Lower lobe of right lung (tissue), 2 donors: ENCODE results near the gene KRT14. TPM values are rescaled to one million over a fixed set of nuclear protein-coding genes. Genes with fewer than 3 reads are reported as not detected.
"Not testable (repeated sequence)": the region's sequence is repeated elsewhere in the genome, so short reads cannot be mapped to it uniquely, and the experiment has no call there.

Experiments used
- ATAC-seq, 2 donors: fragments of 200-7000 bp; cut with Tn5 transposase; one replicate each; pipeline ENCODE4 v1.9.1; 2020 to 2022; ENCODE audit warnings: mild to moderate bottlenecking in 2 of 2, moderate library complexity in 2 of 2
- DNase-seq: peaks from one replicate; pipeline ENCODE4 v3.0.0-alpha.2; 2020
- H3K27ac ChIP-seq: fragments of 200-600 bp; one replicate; pipeline ENCODE4 v1.8.0; 2022
- H3K27me3 ChIP-seq: fragments of 200-600 bp; one replicate; pipeline ENCODE4 v1.8.0; 2022; ENCODE audit warnings: low read depth
- H3K36me3 ChIP-seq: fragments of 200-600 bp; one replicate; pipeline ENCODE4 v1.8.0; 2022; ENCODE audit warnings: mild to moderate bottlenecking
- H3K4me1 ChIP-seq: fragments of 200-600 bp; one replicate; pipeline ENCODE4 v1.8.0; 2022
- H3K4me3 ChIP-seq: fragments of 200-600 bp; one replicate; pipeline ENCODE4 v1.8.0; 2022; ENCODE audit warnings: mild to moderate bottlenecking
- H3K9me3 ChIP-seq: fragments of 200-600 bp; one replicate; pipeline ENCODE4 v1.8.0; 2022
- intact Hi-C: fragments of 100-400 bp; cut with DNase I; formaldehyde crosslinking; loops from one replicate; pipeline ENCODE4 v1.11.0; 2022
- total RNA-seq: library from RNA; stranded (reverse); fragmentation: NEBNext Ultra II Directional; extraction: Animal tissue kit (Norgen Biotek cat#: 25700); gene quantifications from one replicate; pipeline ENCODE4 v1.2.1, GENCODE V29; 2021
- TF ChIP-seq, protein P1 (sequence below): fragments of 200-600 bp; IDR thresholded peaks from one replicate; pipeline ENCODE4 v1.8.0; 2022; ENCODE audit warnings: antibody characterized with exemption, mild to moderate bottlenecking
- donor health status: DM: no; HTN: yes; CAD: no; lungs with severe emphysema.

KRT14 gene
- total RNA-seq, 1 donor from 2014 or later = not detected

GRCh38 chr17:41583137-41584127, 3.3 kb downstream of the KRT14 start:
- no peak overlapping the region for H3K27ac ChIP-seq
- no peak for ATAC-seq

DNA sequence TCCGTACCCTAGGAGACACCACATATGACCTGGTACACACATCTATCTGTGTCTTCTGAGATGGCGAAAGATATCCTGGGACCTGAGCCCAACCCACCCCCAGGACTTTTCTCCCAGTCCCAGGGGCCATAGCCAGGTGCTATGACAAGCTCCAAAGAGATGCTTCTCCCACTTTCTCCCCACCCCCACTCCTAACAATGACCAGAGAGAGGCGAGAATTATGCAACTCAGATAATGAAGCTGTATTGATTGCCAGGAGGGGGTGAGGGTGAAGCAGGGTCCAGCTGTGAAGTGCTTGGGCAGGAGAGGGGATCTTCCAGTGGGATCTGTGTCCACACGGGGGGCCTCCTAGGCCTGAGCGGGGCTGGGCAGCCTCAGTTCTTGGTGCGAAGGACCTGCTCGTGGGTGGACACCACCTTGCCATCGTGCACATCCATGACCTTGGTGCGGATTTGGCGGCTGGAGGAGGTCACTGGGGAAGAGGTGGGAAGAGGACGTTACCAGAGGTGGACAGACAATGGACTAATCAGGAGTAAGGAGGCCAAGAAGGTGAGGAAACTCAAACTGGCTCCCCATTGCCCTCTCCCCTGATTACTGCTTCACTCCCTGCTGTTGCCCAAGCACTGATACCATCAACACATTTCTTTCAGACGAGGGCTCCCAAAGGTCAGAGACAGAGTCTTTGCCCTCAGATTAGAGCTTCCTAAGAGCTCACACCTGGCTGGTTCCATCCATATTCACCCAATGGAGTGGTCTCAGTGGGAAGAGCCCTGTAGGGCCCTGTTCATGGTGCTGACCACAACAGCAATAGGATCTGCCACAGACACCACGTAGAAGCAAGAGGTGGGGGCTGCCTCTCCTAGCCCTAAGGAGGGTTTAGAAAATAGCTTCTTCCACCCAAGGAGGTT, 4.4 kb downstream of the KRT14 start:
- H3K9me3 ChIP-seq, H3K36me3 ChIP-seq, H3K4me3 ChIP-seq, H3K27ac ChIP-seq, DNase-seq, H3K27me3 ChIP-seq, ATAC-seq, intact Hi-C loops, H3K4me1 ChIP-seq: not testable (repeated sequence)

More at GRCh38 chr17:41583137-41584127, 3.3 kb downstream of the KRT14 start:
- no peaks in the 10 kb centered on the region for H3K27me3 ChIP-seq
- H3K4me3 ChIP-seq = no peak overlapping the region
- H3K9me3 ChIP-seq = no peaks in the 10 kb centered on the region
- no peaks in the 10 kb centered on the region for H3K4me1 ChIP-seq
- TF ChIP-seq, protein P1, sequence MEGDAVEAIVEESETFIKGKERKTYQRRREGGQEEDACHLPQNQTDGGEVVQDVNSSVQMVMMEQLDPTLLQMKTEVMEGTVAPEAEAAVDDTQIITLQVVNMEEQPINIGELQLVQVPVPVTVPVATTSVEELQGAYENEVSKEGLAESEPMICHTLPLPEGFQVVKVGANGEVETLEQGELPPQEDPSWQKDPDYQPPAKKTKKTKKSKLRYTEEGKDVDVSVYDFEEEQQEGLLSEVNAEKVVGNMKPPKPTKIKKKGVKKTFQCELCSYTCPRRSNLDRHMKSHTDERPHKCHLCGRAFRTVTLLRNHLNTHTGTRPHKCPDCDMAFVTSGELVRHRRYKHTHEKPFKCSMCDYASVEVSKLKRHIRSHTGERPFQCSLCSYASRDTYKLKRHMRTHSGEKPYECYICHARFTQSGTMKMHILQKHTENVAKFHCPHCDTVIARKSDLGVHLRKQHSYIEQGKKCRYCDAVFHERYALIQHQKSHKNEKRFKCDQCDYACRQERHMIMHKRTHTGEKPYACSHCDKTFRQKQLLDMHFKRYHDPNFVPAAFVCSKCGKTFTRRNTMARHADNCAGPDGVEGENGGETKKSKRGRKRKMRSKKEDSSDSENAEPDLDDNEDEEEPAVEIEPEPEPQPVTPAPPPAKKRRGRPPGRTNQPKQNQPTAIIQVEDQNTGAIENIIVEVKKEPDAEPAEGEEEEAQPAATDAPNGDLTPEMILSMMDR = no peak
- no peaks in the 10 kb centered on the region for H3K36me3 ChIP-seq
- intact Hi-C loops = no loop called here
- no peak for DNase-seq

GRCh38 chr17:41581366-41582060, 5.2 kb downstream of the KRT14 start:
- TF ChIP-seq, protein P1 = no peak
- no peaks in the 10 kb centered on the region for H3K4me1 ChIP-seq
- H3K27me3 ChIP-seq = peaks cover 3% of the 10 kb centered on the region
- intact Hi-C loops = no loop called here
- H3K27ac ChIP-seq = no peak overlapping the region
- H3K9me3 ChIP-seq = no peaks in the 10 kb centered on the region
- ATAC-seq (no peak), DNase-seq (no peak)
- H3K36me3 ChIP-seq = no peaks in the 10 kb centered on the region
- no peak overlapping the region for H3K4me3 ChIP-seq

DNA sequence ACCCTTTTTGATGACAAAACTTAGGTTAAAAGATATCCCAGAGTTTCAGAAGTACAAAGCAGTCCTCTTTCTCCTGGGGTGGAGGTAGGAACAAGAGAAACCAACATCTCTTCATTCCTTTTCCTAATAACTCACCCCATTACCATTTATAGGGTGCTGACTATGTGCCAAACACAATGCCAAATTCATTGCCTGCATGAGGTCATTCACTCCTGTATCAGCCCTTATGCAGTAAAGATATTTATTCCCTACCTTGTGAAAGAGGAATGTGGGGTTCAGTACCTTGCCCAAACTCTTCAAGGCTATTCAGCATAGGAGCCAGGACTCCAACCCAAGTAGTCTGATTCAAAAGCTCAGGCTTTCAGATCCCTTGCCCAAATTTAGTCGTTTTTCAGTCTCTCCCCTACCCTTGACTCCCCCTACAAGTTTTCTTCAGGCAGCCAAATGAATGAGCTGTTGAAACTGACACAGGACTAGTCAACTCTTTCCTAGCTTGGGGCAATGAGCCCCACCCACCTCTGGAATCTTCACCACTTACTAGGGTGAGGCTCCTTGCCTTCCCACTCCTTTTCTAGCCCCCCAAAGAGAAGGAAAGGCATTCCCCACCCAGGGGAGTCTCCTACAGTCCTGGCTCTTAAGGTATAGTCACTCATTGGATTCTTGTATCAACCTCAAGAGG, 5.9 kb downstream of the KRT14 start:
- intact Hi-C loops = no loop called here
- DNase-seq (no peak), ATAC-seq (no peak)

GRCh38 chr17:41580244-41580575, 6.5 kb downstream of the KRT14 start:
- TF ChIP-seq, protein P1 = no peak
- DNase-seq = no peak
- Histone ChIP-seq H3K4me1 (no peaks in the 10 kb centered on the region), H3K36me3 (no peaks in the 10 kb centered on the region), H3K4me3 (no peak overlapping the region), H3K27ac (no peak overlapping the region), H3K27me3 (peaks cover 11% of the 10 kb centered on the region), H3K9me3 (no peaks in the 10 kb centered on the region)
- ATAC-seq = no peak
- intact Hi-C loops = no loop called here

More for the DNA sequence above, 5.9 kb downstream of the KRT14 start:
- no peak overlapping the region for H3K4me3 ChIP-seq
- no peak overlapping the region for H3K27ac ChIP-seq
- peaks cover 9% of the 10 kb centered on the region for H3K27me3 ChIP-seq
- no peaks in the 10 kb centered on the region for H3K9me3 ChIP-seq
- TF ChIP-seq, protein P1 = no peak
- no peaks in the 10 kb centered on the region for H3K36me3 ChIP-seq
- no peaks in the 10 kb centered on the region for H3K4me1 ChIP-seq
